Panc1 (cell line): Measurements from ENCODE around the gene PLEKHF1. TPM values are rescaled to one million over a fixed set of nuclear protein-coding genes. Genes with fewer than 3 reads are reported as not detected.

Experiments used
- ATAC-seq: fragments of 200-7000 bp; cut with Tn5 transposase; 2 replicates; pipeline ENCODE4 v1.9.1; 2020; ENCODE audit warnings: mild to moderate bottlenecking, moderate library complexity
- BruUV-seq: library from RNA; stranded (reverse); fragments of 400-500 nt; replicated peaks from 2 replicates; lab custom pipeline; 2021; lab: Mats Ljungman, UMichigan
- CTCF ChIA-PET: fragments of 300-600 bp; sonication (Branson Sonifier 250); formaldehyde crosslinking; loops from one replicate; lab custom pipeline; 2022; ENCODE audit warnings: antibody characterized with exemption; lab: Charles Lee
- POLR2A ChIA-PET: fragments of 300-600 bp; sonication (Branson Sonifier 250); formaldehyde crosslinking; loops from one replicate; lab custom pipeline; 2022; ENCODE audit warnings: antibody characterized with exemption; lab: Charles Lee
- DNase-seq: peaks from one replicate; pipeline ENCODE4 v3.0.0-alpha.2; 2010; ENCODE audit warnings: low read depth, low spot score
- H3K27ac ChIP-seq: 2 replicates; pipeline ENCODE4 v1.5.1; 2011; ENCODE audit warnings: mild to moderate bottlenecking, low read length, inconsistent platforms
- H3K27me3 ChIP-seq: fragments of 200-500 bp; sonication (Bioruptor generic); 2 replicates; pipeline ENCODE4 v1.6.0; 2014; ENCODE audit warnings: low read length, inconsistent platforms; ENCODE audit not compliant: control insufficient read depth, insufficient read depth
- H3K36me3 ChIP-seq: fragments of 200-500 bp; sonication (Bioruptor generic); 2 replicates; pipeline ENCODE4 v1.5.1; 2014; ENCODE audit warnings: inconsistent platforms, mild to moderate bottlenecking, low read length, moderate library complexity; ENCODE audit not compliant: control insufficient read depth, insufficient read depth
- H3K4me1 ChIP-seq: 2 replicates; pipeline ENCODE4 v1.5.1; 2011; ENCODE audit warnings: inconsistent platforms, mild to moderate bottlenecking, low read length, moderate library complexity; ENCODE audit not compliant: control insufficient read depth, insufficient read depth
- H3K4me3 ChIP-seq, 2 experiments: 2 replicates each; pipeline ENCODE4 v1.5.1; 2011 to 2012; ENCODE audit warnings: low read depth in 2 of 2, low read length in 2 of 2, mild to moderate bottlenecking in 2 of 2, inconsistent platforms in 1 of 2, moderate library complexity in 1 of 2
- H3K9me3 ChIP-seq: fragments of 200-500 bp; sonication (Bioruptor generic); 2 replicates; pipeline ENCODE4 v1.5.1; 2014; ENCODE audit warnings: low read depth, mild to moderate bottlenecking, inconsistent platforms, low read length, moderate library complexity; ENCODE audit not compliant: control insufficient read depth, insufficient read depth
- CTCF ChIP-seq: fragments of 450-650 bp; IDR thresholded peaks from 2 replicates; pipeline ENCODE4 v1.5.1; 2017; ENCODE audit warnings: mild to moderate bottlenecking
- POLR2AphosphoS5 ChIP-seq: IDR thresholded peaks from 2 replicates; pipeline ENCODE4 v1.6.1; 2012; ENCODE audit warnings: mild to moderate bottlenecking, low read depth, low read length, moderate library complexity
- SIN3A ChIP-seq: IDR thresholded peaks from 2 replicates; pipeline ENCODE4 v1.6.1; 2012; ENCODE audit warnings: low read depth, mild to moderate bottlenecking, low read length, moderate library complexity, borderline replicate concordance; ENCODE audit not compliant: insufficient read depth
- TCF7L2 ChIP-seq: IDR thresholded peaks from 2 replicates; pipeline ENCODE4 v1.6.1; 2011; ENCODE audit warnings: mild to moderate bottlenecking, low read depth, low read length, inconsistent platforms
- in situ Hi-C: cut with HindIII; loops from 2 replicates; pipeline ENCODE4 v1.10.0; 2016; ENCODE audit warnings: low sequenced_read_pairs, low pct_unique_long_range_greater_than_20kb
- intact Hi-C: fragments of 100-400 bp; cut with micrococcal nuclease; formaldehyde crosslinking; loops from one replicate; pipeline ENCODE4 v1.10.0; 2022; ENCODE audit not compliant: unreplicated experiment
- total RNA-seq: library from RNA; stranded (reverse); gene quantifications from one replicate; pipeline ENCODE4 v1.2.1, GENCODE V29; 2021; ENCODE audit not compliant: unreplicated experiment
- TF ChIP-seq, protein P1 (sequence below), 2 experiments: IDR thresholded peaks; 2 replicates each; pipeline ENCODE4 v1.6.1; 2011 to 2012; ENCODE audit warnings: low read depth in 2 of 2, control low read depth in 1 of 2, low read length in 1 of 2, mild to moderate bottlenecking in 1 of 2, moderate library complexity in 1 of 2; ENCODE audit not compliant: insufficient read depth in 1 of 2

The PLEKHF1 gene
- total RNA-seq, 1 experiment from 2014 or later = 22.4 TPM

- no peaks in the 10 kb centered on the region for H3K27me3 ChIP-seq
- no TSS peak for BruUV-seq
- H3K4me3 ChIP-seq = no peak overlapping the region
- POLR2A ChIA-PET = interaction anchor here (0.9 kb wide), 1 partner anchor 70 kb away, joined by 3 read pairs; no protein-coding TSS in a partner anchor
- intact Hi-C loops (no loop called here), in situ Hi-C loops (no loop called here)
- no peak overlapping the region for H3K27ac ChIP-seq
- DNase-seq (no peak), ATAC-seq (no peak; the same call in 1 of the 2 replicates)
- no peaks in the 10 kb centered on the region for H3K9me3 ChIP-seq
- no peak for TF ChIP-seq TCF7L2
- H3K36me3 ChIP-seq = no peaks in the 10 kb centered on the region
- CTCF ChIA-PET = no interaction called here
- peaks cover 8% of the 10 kb centered on the region for H3K4me1 ChIP-seq
These were observed 11.3 kb downstream of the PLEKHF1 start for GRCh38 chr19:29676586-29676985.

DNA sequence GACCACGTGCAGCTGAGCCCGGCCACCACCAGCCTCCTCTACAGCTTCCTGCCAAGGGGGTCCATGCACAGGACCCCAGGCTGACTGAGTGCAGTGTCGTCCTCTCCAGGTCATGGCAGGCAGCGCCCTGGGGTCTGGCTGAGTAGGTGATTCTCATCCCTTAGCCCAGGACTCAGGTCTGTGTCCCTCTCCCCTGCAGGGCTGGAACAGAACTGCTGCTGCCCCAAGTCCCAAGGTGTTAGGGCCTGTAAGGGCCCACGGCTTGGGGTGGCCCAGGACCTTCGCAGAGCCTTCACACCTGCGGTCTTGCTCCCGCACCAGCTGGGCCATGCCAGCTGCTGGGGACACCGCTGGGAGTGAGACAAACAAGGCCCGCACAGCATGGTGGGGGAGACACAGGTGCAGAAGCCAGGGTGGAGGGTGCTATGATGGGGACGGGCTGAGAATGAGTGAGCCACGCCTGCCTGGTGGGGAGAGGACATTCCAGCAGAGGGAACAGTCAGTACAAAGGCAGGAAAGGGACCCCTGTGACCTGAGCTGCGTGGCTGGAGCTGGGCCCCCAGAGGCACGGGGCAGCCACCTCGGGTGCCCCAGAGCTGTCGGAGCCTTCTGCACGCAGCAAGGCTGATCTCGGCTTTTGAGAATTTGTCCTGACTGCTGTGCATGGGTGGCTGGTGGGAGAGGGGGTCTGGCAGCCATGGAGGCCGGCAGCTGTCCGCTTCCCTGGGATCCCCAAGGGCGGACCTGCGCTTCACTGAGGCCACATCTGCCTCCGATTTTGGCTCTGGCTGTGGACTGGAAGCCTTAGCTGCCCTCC is 11.9 kb downstream of the PLEKHF1 start:
- no peak for TF ChIP-seq TCF7L2
- no peak for TF ChIP-seq POLR2AphosphoS5
- TF ChIP-seq SIN3A = no peak
- TF ChIP-seq, protein P1, sequence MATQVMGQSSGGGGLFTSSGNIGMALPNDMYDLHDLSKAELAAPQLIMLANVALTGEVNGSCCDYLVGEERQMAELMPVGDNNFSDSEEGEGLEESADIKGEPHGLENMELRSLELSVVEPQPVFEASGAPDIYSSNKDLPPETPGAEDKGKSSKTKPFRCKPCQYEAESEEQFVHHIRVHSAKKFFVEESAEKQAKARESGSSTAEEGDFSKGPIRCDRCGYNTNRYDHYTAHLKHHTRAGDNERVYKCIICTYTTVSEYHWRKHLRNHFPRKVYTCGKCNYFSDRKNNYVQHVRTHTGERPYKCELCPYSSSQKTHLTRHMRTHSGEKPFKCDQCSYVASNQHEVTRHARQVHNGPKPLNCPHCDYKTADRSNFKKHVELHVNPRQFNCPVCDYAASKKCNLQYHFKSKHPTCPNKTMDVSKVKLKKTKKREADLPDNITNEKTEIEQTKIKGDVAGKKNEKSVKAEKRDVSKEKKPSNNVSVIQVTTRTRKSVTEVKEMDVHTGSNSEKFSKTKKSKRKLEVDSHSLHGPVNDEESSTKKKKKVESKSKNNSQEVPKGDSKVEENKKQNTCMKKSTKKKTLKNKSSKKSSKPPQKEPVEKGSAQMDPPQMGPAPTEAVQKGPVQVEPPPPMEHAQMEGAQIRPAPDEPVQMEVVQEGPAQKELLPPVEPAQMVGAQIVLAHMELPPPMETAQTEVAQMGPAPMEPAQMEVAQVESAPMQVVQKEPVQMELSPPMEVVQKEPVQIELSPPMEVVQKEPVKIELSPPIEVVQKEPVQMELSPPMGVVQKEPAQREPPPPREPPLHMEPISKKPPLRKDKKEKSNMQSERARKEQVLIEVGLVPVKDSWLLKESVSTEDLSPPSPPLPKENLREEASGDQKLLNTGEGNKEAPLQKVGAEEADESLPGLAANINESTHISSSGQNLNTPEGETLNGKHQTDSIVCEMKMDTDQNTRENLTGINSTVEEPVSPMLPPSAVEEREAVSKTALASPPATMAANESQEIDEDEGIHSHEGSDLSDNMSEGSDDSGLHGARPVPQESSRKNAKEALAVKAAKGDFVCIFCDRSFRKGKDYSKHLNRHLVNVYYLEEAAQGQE (IDR thresholded peaks at IDR 0.05; ENCODE audit: insufficient read depth in 1 of 2, low read depth in 2 of 2, low read length in 1 of 2) = no peak
- TF ChIP-seq CTCF = no peak
- ChIA-PET CTCF (no interaction called here), POLR2A (interaction anchor here (0.9 kb wide), 1 partner anchor 70 kb away, joined by 3 read pairs; no protein-coding TSS in a partner anchor)
- H3K4me3 ChIP-seq = no peak overlapping the region
- H3K36me3 ChIP-seq = no peaks in the 10 kb centered on the region
- no peaks in the 10 kb centered on the region for H3K27me3 ChIP-seq
- ATAC-seq (no peak; the same call in 1 of the 2 replicates), DNase-seq (no peak)
- H3K4me1 ChIP-seq = peaks cover 3% of the 10 kb centered on the region; the same call in 1 of the 2 replicates
- in situ Hi-C loops (no loop called here), intact Hi-C loops (no loop called here)
- no peaks in the 10 kb centered on the region for H3K9me3 ChIP-seq
- H3K27ac ChIP-seq = no peak overlapping the region
- no TSS peak for BruUV-seq
